ENCODE results near the gene MYO9A. TPM values are rescaled to one million over a fixed set of nuclear protein-coding genes. Genes with fewer than 3 reads are reported as not detected.

The MYO9A gene
- total RNA-seq, 1 donor from 2014 or later: 155 TPM

- DNase-seq: no peak
These were observed 337.6 kb downstream of the MYO9A start for GRCh38 chr15:71780115-71780976.

GRCh38 chr15:71779073-71779797 lies 338.7 kb downstream of the MYO9A start:
- DNase-seq: no peak

GRCh38 chr15:71777216-71777943 lies 340.6 kb downstream of the MYO9A start:
- DNase-seq: no peak

- no peak for DNase-seq
These were observed 341.6 kb downstream of the MYO9A start for GRCh38 chr15:71776304-71776703.

GRCh38 chr15:71775856-71776255 lies 342.1 kb downstream of the MYO9A start:
- no peak for DNase-seq

- DNase-seq: no peak
These were observed 344.6 kb downstream of the MYO9A start for GRCh38 chr15:71773206-71773859.

Small RNA genes lying within 50 kb of the gene (small RNA-seq; reads per million reads assigned to genes)
- not detected for gene RNA5SP399
- not detected for gene RNU2-65P

Other genes starting within 250 kb of the MYO9A start
- 6.9 TPM for gene SENP8, start 253 bp upstream of the MYO9A start, total RNA-seq
- gene GRAMD2A, start 79.6 kb upstream of the MYO9A start, total RNA-seq: 0.47 TPM
- 258 TPM for gene PKM, start 113.0 kb upstream of the MYO9A start, total RNA-seq
- gene PARP6, start 154.4 kb upstream of the MYO9A start, total RNA-seq: 54.6 TPM
- 6.7 TPM for gene CELF6, start 202.0 kb upstream of the MYO9A start, total RNA-seq